Testis (tissue), 3 donors: ENCODE results near the gene DCDC2C. TPM values are rescaled to one million over a fixed set of nuclear protein-coding genes. Genes with fewer than 3 reads are reported as not detected.

Source experiments
- DNase-seq: peaks from one replicate; pipeline ENCODE4 v3.0.0-alpha.2; 2019
- H3K27ac ChIP-seq, 2 donors: fragments of 200-600 bp; sonication (generic); one replicate each; pipeline ENCODE4 v1.5.1; 2019
- H3K27me3 ChIP-seq: fragments of 200-600 bp; sonication (generic); one replicate; pipeline ENCODE4 v1.5.1; 2019
- H3K36me3 ChIP-seq: fragments of 200-600 bp; sonication (generic); one replicate; pipeline ENCODE4 v1.5.1; 2017; ENCODE audit warnings: low read depth; ENCODE audit errors: missing control alignments
- H3K4me1 ChIP-seq: fragments of 200-600 bp; sonication (generic); one replicate; pipeline ENCODE4 v1.5.1; 2019
- H3K4me3 ChIP-seq, 2 donors: fragments of 200-600 bp; sonication (generic); one replicate each; pipeline ENCODE4 v1.5.1; 2017 to 2019
- H3K9me3 ChIP-seq: fragments of 200-600 bp; sonication (generic); one replicate; pipeline ENCODE4 v1.5.1; 2017
- POLR2A ChIP-seq: fragments of 450-650 bp; IDR thresholded peaks from one replicate; pipeline ENCODE4 v1.6.1; 2017; ENCODE audit warnings: antibody characterized with exemption, mild to moderate bottlenecking, moderate library complexity
- WGBS, 2 donors: methylation state at CpG; one replicate each; pipeline ENCODE4 v1.1.5; 2018; 5-methylcytosine and 5-hydroxymethylcytosine counted together
- intact Hi-C: fragments of 100-400 bp; cut with DNase I; formaldehyde crosslinking; loops from one replicate; pipeline ENCODE4 v1.15.1; 2023; ENCODE audit warnings: low total_unique reads
- polyA plus RNA-seq: library from polyadenylated mRNA; stranded (reverse); fragments of 350-450 nt; fragmentation: Illumina TruSeq; extraction: RNeasy Lipid Tissue Mini Kit (QIAGEN cat#74804); gene quantifications from one replicate; pipeline ENCODE4 v1.2.3, GENCODE V29; 2014; ENCODE audit warnings: low read depth, low replicate concordance; ENCODE audit not compliant: insufficient read depth
- total RNA-seq, 2 donors: library from RNA; depleted of rRNA; stranded (reverse); fragments of >200 nt; gene quantifications; one replicate each; pipeline ENCODE4 v1.2.3, GENCODE V29; 2016
- TF ChIP-seq, protein P1 (sequence below), 3 experiments: fragments of 450-650 bp in 2 of 3; fragments of 200-600 bp in 1 of 3; sonication (generic) in 1 of 3; IDR thresholded peaks; one replicate each; pipeline ENCODE4 v1.5.1; 2016 to 2019; ENCODE audit warnings: antibody characterized with exemption in 3 of 3, mild to moderate bottlenecking in 2 of 3, moderate library complexity in 1 of 3

Gene DCDC2C
- total and polyA plus RNA-seq, 3 donors from 2014 or later, result 9.9 to 12.1 (median 10.6) TPM

DNA sequence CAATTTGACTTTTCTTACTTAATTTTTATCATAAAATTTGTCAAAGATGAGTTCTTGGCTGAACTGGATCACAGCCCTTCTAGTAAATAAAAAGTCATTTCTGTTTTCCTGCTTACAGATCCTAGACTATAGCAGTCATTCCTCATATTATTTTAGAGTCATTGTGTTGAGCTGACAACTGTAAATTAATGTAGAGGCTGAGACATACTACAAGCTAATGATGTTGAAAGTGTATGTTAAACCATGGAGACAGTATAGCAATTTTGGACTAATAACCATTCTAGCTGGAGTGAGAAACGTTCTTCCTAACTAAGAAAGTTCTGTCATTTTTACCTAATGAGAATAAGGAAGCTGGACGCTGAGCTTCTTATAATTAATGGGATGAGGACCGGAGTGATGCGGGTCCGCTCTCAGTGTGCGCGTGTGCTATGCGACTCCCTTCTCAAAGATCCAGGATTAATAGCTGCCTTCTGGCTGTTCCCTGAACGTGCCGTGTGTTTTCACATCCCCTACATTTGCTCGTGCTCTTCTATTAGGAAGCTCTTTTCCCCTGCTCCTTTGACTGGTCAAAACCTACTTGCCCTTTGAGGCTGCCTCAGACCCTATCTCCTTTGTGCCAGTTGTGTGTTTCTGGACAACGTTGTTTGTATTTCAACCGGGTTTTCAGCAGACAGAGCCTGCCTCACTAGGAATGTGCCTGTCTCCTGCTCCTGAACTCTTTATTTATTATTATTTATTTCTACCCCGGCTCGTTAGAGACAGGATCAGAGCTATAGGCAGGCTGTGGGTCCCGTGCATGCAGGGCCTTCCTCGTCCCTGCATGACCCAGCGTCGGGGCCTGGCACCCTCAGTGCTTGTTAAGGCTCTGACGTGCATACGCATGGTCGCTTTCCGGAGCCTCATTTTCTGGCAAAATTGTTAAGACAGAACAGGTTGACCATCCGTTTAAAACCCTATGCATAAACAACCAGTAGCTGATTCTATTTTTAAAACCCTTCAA, 182.6 kb downstream of the DCDC2C start:
- H3K27ac ChIP-seq, result no peak overlapping the region
- no peaks in the 10 kb centered on the region for H3K27me3 ChIP-seq
- no peak for DNase-seq
- H3K4me1 ChIP-seq, result no peaks in the 10 kb centered on the region
- WGBS, 2 donors, result 32 to 41% methylated on average over 24 of the region's 24 CpGs
- H3K4me3 ChIP-seq, result no peak overlapping the region
- H3K9me3 ChIP-seq, result no peaks in the 10 kb centered on the region
- intact Hi-C loops, result no loop called here
- H3K36me3 ChIP-seq, result no peaks in the 10 kb centered on the region
- TF ChIP-seq, protein P1, sequence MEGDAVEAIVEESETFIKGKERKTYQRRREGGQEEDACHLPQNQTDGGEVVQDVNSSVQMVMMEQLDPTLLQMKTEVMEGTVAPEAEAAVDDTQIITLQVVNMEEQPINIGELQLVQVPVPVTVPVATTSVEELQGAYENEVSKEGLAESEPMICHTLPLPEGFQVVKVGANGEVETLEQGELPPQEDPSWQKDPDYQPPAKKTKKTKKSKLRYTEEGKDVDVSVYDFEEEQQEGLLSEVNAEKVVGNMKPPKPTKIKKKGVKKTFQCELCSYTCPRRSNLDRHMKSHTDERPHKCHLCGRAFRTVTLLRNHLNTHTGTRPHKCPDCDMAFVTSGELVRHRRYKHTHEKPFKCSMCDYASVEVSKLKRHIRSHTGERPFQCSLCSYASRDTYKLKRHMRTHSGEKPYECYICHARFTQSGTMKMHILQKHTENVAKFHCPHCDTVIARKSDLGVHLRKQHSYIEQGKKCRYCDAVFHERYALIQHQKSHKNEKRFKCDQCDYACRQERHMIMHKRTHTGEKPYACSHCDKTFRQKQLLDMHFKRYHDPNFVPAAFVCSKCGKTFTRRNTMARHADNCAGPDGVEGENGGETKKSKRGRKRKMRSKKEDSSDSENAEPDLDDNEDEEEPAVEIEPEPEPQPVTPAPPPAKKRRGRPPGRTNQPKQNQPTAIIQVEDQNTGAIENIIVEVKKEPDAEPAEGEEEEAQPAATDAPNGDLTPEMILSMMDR (IDR thresholded peaks at IDR 0.05), result no peak
- no peak for TF ChIP-seq POLR2A

DNA sequence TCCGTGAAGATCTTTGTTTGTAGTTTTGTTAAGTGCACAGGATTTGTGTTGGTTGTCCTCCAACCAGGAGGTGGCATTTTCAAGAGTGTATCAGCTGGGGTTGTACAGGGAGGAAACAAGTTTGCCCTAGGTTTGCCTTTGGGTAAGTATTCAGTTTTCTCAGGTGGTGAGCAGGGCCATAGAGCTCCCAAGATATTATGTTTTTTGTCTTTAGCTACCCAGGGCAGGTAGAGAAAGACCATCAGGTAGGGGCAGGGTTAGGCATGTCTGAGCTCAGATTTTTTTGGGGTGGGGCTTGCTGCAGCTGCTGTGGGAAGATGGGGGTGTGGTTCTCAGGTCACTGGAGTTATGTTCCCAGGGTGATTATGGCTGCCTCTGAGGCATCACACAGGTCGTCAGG, 191.6 kb downstream of the DCDC2C start:
- 68 to 75% methylated on average over 2 of the region's 2 CpGs for WGBS, 2 donors
- Histone ChIP-seq H3K9me3 (no peaks in the 10 kb centered on the region), H3K27ac (no peak overlapping the region), H3K27me3 (no peaks in the 10 kb centered on the region), H3K4me3 (no peak overlapping the region), H3K4me1 (no peaks in the 10 kb centered on the region), H3K36me3 (no peaks in the 10 kb centered on the region)
- TF ChIP-seq POLR2A, result no peak
- TF ChIP-seq, protein P1 (IDR thresholded peaks at IDR 0.05), result no peak
- intact Hi-C loops, result no loop called here
- no peak for DNase-seq

Other genes with a start within 250 kb of the DCDC2C start
- 10 to 100 TPM; 41.6 to 52.5 TPM for gene ADI1, start 184.0 kb upstream of the DCDC2C start, total RNA-seq
- 41.1 TPM for gene ADI1, start 184.0 kb upstream of the DCDC2C start, polyA plus RNA-seq
- 10 to 100 TPM; 23.5 to 24.6 TPM for gene RNASEH1, start 145.2 kb upstream of the DCDC2C start, total RNA-seq
- gene RNASEH1, start 145.2 kb upstream of the DCDC2C start, polyA plus RNA-seq, result 19.5 TPM
- gene RPS7, start 128.3 kb upstream of the DCDC2C start, total RNA-seq, result 100 to 1,000 TPM; 728 to 906 TPM
- 989 TPM for gene RPS7, start 128.3 kb upstream of the DCDC2C start, polyA plus RNA-seq
- gene COLEC11, start 108.5 kb upstream of the DCDC2C start, total RNA-seq, result 10 to 100 TPM; 15.4 to 15.8 TPM
- gene COLEC11, start 108.5 kb upstream of the DCDC2C start, polyA plus RNA-seq, result 12.7 TPM
- 10 to 100 TPM in 1 of 2 donors, 1 to 10 TPM in 1; 8.1 to 18.5 TPM for gene ALLC, start 45.4 kb upstream of the DCDC2C start, total RNA-seq
- gene ALLC, start 45.4 kb upstream of the DCDC2C start, polyA plus RNA-seq, result 35.1 TPM